Type B pancreatic cell (in vitro differentiated cells): ENCODE data around the gene KRT84. TPM values are rescaled to one million over a fixed set of nuclear protein-coding genes. Genes with fewer than 3 reads are reported as not detected.

Experiments used
- DNase-seq: peaks from one replicate; pipeline ENCODE4 v3.0.0; 2021; ENCODE audit warnings: mixed read lengths; ENCODE audit not compliant: unreplicated experiment; ENCODE audit errors: extremely low spot score
- H3K27ac Mint-ChIP-seq: 2 replicates; pipeline ENCODE4 v1.8.0; 2021; ENCODE audit warnings: mild to moderate bottlenecking, mixed read lengths
- H3K27me3 Mint-ChIP-seq: 2 replicates; pipeline ENCODE4 v1.8.0; 2021; ENCODE audit warnings: mixed read lengths
- H3K36me3 Mint-ChIP-seq: 2 replicates; pipeline ENCODE4 v1.8.0; 2021; ENCODE audit warnings: mixed read lengths
- H3K4me1 Mint-ChIP-seq: one replicate; pipeline ENCODE4 v1.8.0; 2021; ENCODE audit warnings: mixed read lengths; ENCODE audit not compliant: unreplicated experiment
- H3K4me3 Mint-ChIP-seq: 2 replicates; pipeline ENCODE4 v1.8.0; 2021; ENCODE audit warnings: mild to moderate bottlenecking, mixed read lengths
- H3K9me3 Mint-ChIP-seq: 2 replicates; pipeline ENCODE4 v1.8.0; 2021; ENCODE audit warnings: mixed read lengths
- total RNA-seq: library from RNA; stranded (reverse); gene quantifications from 2 replicates; pipeline ENCODE4 v1.2.1, GENCODE V29; 2021; ENCODE audit warnings: low replicate concordance
- TF ChIP-seq, protein P1 (sequence below): fragments of 200-600 bp; sonication (generic); conservative IDR thresholded peaks from 2 replicates; pipeline ENCODE4 v1.5.0; 2021; ENCODE audit warnings: antibody characterized with exemption, mild to moderate bottlenecking

KRT84 gene
- total RNA-seq, 1 donor from 2014 or later = not detected

DNA sequence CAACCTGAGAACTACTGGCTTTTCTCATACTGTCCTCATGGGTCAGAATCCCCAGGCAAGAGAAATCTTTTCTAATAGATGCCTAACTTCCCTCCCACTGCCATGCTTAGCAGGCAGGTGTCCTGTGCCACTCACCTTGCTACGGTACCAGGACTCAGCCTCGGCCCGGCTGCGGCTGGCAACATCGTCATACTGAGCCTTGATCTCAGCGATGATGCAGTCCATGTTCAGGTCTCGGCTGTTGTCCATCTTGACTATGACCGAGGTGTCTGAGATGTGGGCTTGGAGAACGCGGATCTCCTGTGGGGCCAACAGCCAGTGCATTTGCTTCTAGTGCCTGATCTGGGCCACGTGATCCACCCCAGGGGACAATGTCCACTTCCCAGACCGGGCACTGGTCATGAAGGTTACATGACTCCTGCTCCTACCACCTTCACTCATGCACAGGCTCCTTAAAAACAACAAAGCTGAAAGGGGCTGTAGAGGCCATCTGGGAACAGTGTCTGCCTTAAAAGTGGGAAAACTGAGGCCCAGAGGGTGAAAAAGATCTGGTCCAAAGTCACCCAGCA is 22.3 kb downstream of the KRT84 start:
- Mint-ChIP-seq H3K27me3 (peaks cover 21% of the 10 kb centered on the region), H3K4me1 (no peaks in the 10 kb centered on the region), H3K27ac (no peak overlapping the region), H3K36me3 (no peaks in the 10 kb centered on the region), H3K4me3 (no peak overlapping the region), H3K9me3 (no peaks in the 10 kb centered on the region)
- no peak for DNase-seq
- TF ChIP-seq, protein P1, sequence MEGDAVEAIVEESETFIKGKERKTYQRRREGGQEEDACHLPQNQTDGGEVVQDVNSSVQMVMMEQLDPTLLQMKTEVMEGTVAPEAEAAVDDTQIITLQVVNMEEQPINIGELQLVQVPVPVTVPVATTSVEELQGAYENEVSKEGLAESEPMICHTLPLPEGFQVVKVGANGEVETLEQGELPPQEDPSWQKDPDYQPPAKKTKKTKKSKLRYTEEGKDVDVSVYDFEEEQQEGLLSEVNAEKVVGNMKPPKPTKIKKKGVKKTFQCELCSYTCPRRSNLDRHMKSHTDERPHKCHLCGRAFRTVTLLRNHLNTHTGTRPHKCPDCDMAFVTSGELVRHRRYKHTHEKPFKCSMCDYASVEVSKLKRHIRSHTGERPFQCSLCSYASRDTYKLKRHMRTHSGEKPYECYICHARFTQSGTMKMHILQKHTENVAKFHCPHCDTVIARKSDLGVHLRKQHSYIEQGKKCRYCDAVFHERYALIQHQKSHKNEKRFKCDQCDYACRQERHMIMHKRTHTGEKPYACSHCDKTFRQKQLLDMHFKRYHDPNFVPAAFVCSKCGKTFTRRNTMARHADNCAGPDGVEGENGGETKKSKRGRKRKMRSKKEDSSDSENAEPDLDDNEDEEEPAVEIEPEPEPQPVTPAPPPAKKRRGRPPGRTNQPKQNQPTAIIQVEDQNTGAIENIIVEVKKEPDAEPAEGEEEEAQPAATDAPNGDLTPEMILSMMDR = no peak

DNA sequence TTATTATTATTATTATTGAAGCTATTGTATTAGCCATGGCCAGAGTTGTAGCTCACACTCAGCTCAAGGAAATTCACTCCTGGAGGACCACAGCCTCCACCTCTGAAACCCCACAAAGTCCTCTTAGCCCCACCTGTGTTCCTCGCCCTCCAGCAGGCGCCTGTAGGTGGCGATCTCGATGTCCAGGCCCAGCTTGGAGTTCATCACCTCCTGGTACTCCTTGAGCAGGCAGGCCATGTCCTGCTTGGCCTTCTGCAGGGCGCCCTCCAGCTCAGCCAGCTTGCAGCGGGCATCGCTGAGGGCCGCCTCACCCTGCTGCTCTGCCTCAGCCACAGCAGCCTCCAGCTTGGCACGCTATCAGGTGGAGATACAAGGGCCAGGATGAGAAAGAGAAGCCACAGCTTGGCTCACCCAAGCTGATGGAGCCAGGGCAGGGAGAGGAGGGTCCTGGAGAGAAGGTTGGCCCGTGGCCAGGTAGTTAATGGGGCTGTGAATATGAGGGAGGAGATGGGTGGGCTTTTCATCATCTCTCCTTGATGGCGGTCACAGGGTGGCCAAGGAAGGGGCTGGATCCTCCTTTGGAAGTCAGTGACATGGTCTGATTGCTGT is 23.2 kb downstream of the KRT84 start:
- TF ChIP-seq, protein P1 = peak; percentile 25
- H3K27me3 Mint-ChIP-seq = peaks cover 21% of the 10 kb centered on the region
- H3K27ac Mint-ChIP-seq = no peak overlapping the region
- no peak for DNase-seq
- H3K36me3 Mint-ChIP-seq = no peaks in the 10 kb centered on the region
- no peak overlapping the region for H3K4me3 Mint-ChIP-seq
- H3K4me1 Mint-ChIP-seq = peaks cover 5% of the 10 kb centered on the region
- no peaks in the 10 kb centered on the region for H3K9me3 Mint-ChIP-seq

DNA sequence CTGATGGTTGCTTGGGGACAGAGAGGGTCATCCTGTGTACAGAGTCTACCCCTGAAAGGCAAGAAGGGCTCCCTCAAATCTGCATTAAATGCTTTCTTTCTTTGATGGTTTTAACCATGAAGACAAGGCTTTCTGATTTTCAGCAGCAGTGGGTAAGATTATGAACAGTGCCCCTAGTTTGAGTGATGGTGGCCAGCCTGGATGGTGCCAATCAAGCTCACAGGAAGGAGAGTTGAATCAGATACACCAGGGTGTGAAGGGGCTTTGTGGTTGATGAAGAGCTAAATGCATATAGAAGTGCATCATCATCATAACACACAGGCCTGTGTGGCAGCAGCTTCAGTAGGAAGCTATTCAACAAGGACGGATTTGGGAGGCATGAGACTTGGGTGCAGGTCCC is 23.9 kb downstream of the KRT84 start:
- Mint-ChIP-seq H3K9me3 (no peaks in the 10 kb centered on the region), H3K27me3 (peaks cover 19% of the 10 kb centered on the region), H3K4me1 (peaks cover 5% of the 10 kb centered on the region), H3K4me3 (no peak overlapping the region), H3K27ac (no peak overlapping the region), H3K36me3 (no peaks in the 10 kb centered on the region)
- no peak for DNase-seq
- TF ChIP-seq, protein P1 = peak; percentile 2

DNA sequence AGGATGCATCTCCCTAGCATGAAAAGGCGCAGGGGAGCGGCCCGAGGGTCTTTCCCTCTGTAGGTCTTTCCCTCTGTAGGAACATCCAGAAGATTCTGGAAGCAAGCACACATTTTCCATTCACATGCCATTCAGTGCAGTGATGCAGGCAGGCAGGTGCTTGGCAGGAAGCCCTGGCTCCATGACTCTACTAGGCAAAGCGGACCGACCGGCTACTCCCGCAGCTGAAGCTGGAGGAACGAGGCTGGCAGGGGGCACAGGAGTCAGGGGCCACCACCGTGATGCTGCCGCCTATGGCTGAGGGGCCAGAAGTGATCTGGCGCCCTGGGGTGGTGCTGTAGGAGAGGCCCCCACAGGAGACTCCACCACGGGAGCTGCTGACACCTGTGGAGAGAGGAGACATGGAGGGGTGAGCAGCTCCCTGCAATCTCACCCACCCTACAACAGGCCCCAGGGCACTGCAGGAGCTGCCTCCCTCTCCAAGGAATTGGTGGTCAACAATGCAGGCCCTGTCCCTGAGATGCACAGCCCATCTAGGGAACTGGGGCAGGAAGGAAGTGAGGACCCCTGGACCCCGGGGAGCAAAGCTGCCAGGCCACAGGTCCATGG is 24.7 kb downstream of the KRT84 start:
- no peak overlapping the region for H3K4me3 Mint-ChIP-seq
- TF ChIP-seq, protein P1 = no peak
- no peak for DNase-seq
- H3K27ac Mint-ChIP-seq = no peak overlapping the region
- peaks cover 16% of the 10 kb centered on the region for H3K27me3 Mint-ChIP-seq
- H3K4me1 Mint-ChIP-seq = peaks cover 5% of the 10 kb centered on the region
- no peaks in the 10 kb centered on the region for H3K36me3 Mint-ChIP-seq
- H3K9me3 Mint-ChIP-seq = no peaks in the 10 kb centered on the region

DNA sequence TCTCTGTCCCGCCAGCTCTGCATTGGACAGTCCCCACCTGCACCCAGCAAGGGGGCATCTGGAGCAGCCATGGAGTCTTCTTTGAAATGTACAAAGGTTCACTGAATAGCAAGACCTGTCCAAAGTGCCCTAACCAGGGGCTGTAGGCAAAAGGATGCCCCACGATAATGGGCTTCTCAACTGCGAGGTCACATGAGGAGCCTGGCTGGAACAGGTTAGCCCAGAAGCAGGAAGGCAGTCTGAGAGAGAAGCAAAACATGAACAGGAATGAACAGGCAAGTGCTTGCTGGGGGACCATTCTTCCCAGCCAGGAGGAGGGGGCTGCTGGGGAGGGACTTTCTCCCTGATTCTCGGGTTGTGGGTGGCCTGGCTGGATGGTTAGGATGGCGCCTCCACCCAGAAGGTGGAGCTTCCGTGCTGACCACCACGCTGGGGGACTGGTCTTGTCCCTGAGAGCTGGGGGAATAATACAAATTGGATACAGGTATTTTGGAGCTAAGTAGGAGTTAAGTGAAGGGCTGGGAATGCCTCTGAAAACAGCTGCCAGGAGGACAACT is 25.3 kb downstream of the KRT84 start:
- TF ChIP-seq, protein P1 = no peak
- Mint-ChIP-seq H3K4me3 (no peak overlapping the region), H3K36me3 (no peaks in the 10 kb centered on the region), H3K9me3 (no peaks in the 10 kb centered on the region), H3K4me1 (peaks cover 5% of the 10 kb centered on the region), H3K27me3 (peaks cover 12% of the 10 kb centered on the region), H3K27ac (no peak overlapping the region)
- DNase-seq = no peak
